Activated naive CD8-positive, alpha-beta T cell (primary cell): ENCODE measurements around the gene PRSS56.

Experiments used
- H3K27ac Mint-ChIP-seq: one replicate; pipeline ENCODE4 v1.8.0; 2021; ENCODE audit warnings: mixed read lengths
- H3K27me3 Mint-ChIP-seq: one replicate; pipeline ENCODE4 v1.8.0; 2021; ENCODE audit warnings: mixed read lengths
- H3K36me3 Mint-ChIP-seq: one replicate; pipeline ENCODE4 v1.8.0; 2021; ENCODE audit warnings: mixed read lengths
- H3K4me1 Mint-ChIP-seq: one replicate; pipeline ENCODE4 v1.8.0; 2021; ENCODE audit warnings: low read depth, mixed read lengths
- H3K4me3 Mint-ChIP-seq: one replicate; pipeline ENCODE4 v1.8.0; 2021; ENCODE audit warnings: mild to moderate bottlenecking, mixed read lengths
- H3K9me3 Mint-ChIP-seq: one replicate; pipeline ENCODE4 v1.8.0; 2021; ENCODE audit warnings: low read depth, mixed read lengths

PRSS56 gene

GRCh38 chr2:232492236-232492848 lies 27.8 kb upstream of the PRSS56 start:
- Mint-ChIP-seq H3K4me1 (peaks cover 3% of the 10 kb centered on the region), H3K4me3 (no peak overlapping the region), H3K36me3 (no peaks in the 10 kb centered on the region), H3K27ac (no peak overlapping the region), H3K9me3 (no peaks in the 10 kb centered on the region), H3K27me3 (peaks cover 7% of the 10 kb centered on the region)

DNA sequence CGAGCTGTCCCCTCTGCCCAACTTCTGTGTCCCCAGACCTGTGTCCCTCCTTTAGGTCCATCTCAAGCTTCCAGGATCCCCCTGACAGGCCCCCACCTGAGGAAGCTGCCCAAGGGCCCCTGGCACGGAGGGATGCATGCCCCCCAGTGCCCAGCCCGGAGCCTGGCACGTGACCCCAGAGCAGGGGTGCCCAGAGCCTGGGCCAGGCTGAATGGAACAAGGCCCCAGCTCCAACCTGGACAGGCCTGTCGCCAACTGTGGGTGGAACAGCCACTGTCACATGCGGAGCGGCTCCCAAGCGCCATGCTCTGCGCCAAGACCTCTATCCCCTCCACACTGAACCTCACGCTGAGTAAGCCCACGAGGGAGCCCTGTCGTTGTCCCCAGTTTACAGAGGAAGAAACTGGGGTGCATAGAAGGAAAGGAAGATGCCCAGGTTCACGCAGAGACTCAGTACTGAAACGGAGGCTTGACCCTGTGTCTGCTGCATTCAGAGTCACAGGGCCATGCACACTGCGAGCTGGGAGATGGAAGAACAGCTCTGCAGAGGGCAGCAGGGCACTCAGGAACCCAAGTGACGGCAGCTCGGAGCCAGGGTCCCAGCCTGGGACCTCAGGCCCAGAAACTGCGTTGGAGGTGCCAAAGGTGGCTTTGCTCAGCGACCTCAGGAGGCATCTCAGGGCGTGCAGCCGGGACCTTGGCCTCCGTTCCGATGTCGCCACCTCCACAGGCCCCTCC lies 27.1 kb upstream of the PRSS56 start:
- Mint-ChIP-seq H3K4me3 (no peak overlapping the region), H3K27me3 (peaks cover 7% of the 10 kb centered on the region), H3K27ac (no peak overlapping the region), H3K4me1 (peaks cover 3% of the 10 kb centered on the region), H3K9me3 (no peaks in the 10 kb centered on the region), H3K36me3 (no peaks in the 10 kb centered on the region)

DNA sequence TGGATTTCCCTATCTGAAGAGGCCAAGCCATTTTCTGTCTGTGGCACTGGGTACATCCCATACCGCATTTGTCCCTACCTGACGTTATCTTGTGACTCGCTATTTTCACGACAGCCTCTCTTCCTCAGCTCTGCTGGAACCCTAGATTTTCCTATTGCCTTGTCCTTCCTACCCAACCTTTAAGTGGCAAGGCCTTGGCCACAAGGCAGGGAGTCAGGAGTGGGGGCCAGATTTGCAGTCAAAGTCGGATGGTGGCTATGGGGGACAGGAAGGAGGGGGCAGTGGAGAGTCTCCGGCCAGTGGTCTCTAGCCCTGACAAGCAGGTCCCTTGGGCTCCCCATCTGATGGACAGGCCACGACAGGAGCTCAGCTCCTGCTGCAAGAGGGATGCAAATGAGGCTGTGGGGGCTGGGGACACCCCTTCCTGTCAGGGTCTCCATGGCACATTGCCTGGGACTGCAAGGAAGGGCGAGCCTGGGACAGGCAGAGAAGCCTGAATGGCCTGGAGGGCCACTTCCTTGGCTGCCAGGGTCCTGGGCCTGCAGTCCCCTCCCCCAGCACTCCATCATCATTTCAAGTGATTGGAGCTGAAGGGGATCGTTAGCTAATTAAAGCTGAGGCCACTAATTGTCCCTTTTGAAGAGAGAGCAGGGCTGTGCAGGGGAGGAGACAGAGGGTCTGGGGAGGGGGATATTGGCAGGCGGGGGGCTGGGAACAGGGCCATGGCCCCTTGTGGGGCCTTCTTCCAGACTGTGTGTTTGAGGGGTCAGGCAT lies 26.3 kb upstream of the PRSS56 start:
- no peaks in the 10 kb centered on the region for H3K36me3 Mint-ChIP-seq
- H3K4me1 Mint-ChIP-seq, result no peaks in the 10 kb centered on the region
- peaks cover 4% of the 10 kb centered on the region for H3K27me3 Mint-ChIP-seq
- no peaks in the 10 kb centered on the region for H3K9me3 Mint-ChIP-seq
- no peak overlapping the region for H3K4me3 Mint-ChIP-seq
- H3K27ac Mint-ChIP-seq, result no peak overlapping the region

DNA sequence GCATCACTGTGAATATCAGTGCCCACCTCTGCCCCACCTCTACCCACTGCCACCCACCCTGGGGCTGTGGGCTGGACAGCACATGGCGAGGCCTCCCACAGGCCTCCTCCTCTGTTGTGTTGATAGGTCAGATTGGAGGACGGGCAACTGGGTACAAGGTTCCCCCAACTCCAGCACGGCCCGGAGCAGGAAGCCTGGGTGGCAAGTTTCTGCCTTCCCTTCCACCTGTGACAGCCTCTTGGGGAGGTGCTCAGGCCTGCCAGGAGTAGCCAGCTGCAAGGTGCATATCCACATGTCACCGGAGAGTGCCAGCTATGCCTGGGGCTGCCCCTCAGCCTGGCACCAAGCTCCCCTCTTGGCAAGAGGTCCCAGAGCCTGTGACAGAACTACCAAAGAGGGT lies 25.6 kb upstream of the PRSS56 start:
- no peaks in the 10 kb centered on the region for H3K4me1 Mint-ChIP-seq
- no peak overlapping the region for H3K27ac Mint-ChIP-seq
- no peaks in the 10 kb centered on the region for H3K36me3 Mint-ChIP-seq
- no peak overlapping the region for H3K4me3 Mint-ChIP-seq
- no peaks in the 10 kb centered on the region for H3K27me3 Mint-ChIP-seq
- H3K9me3 Mint-ChIP-seq, result no peaks in the 10 kb centered on the region

- H3K36me3 Mint-ChIP-seq, result no peaks in the 10 kb centered on the region
- H3K27ac Mint-ChIP-seq, result no peak overlapping the region
- no peak overlapping the region for H3K4me3 Mint-ChIP-seq
- no peaks in the 10 kb centered on the region for H3K9me3 Mint-ChIP-seq
- no peaks in the 10 kb centered on the region for H3K4me1 Mint-ChIP-seq
- no peaks in the 10 kb centered on the region for H3K27me3 Mint-ChIP-seq
These were observed 24.9 kb upstream of the PRSS56 start for GRCh38 chr2:232495292-232495691.

GRCh38 chr2:232496501-232497270 lies 23.5 kb upstream of the PRSS56 start:
- H3K36me3 Mint-ChIP-seq, result no peaks in the 10 kb centered on the region
- no peak overlapping the region for H3K27ac Mint-ChIP-seq
- no peaks in the 10 kb centered on the region for H3K9me3 Mint-ChIP-seq
- H3K4me3 Mint-ChIP-seq, result no peak overlapping the region
- H3K27me3 Mint-ChIP-seq, result no peaks in the 10 kb centered on the region
- no peaks in the 10 kb centered on the region for H3K4me1 Mint-ChIP-seq

- H3K27ac Mint-ChIP-seq, result no peak overlapping the region
These were observed 22.8 kb upstream of the PRSS56 start for GRCh38 chr2:232497348-232497747.

DNA sequence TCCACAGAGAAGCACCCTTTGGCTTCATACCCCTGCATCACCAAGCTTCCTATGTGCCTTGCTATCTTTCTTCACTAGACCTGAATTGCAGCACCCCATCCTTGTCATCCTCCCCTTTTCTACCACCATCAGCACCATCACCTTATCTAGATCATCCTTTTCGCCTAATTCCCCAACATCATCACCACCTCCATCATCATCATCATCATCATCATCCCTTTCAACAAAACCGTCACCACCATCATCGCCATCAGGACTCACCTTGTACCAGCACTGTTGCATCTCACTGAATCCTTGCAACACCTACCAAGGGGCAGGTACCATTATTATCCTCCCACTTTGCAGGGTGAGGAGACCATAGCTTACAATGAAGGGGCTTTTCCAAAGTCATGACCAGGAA lies 21.7 kb upstream of the PRSS56 start:
- H3K36me3 Mint-ChIP-seq, result no peaks in the 10 kb centered on the region
- no peak overlapping the region for H3K4me3 Mint-ChIP-seq
- H3K4me1 Mint-ChIP-seq, result peaks cover 4% of the 10 kb centered on the region
- H3K27ac Mint-ChIP-seq, result no peak overlapping the region
- no peaks in the 10 kb centered on the region for H3K9me3 Mint-ChIP-seq
- peaks cover 4% of the 10 kb centered on the region for H3K27me3 Mint-ChIP-seq

More at GRCh38 chr2:232497348-232497747, 22.8 kb upstream of the PRSS56 start:
- Mint-ChIP-seq H3K36me3 (no peaks in the 10 kb centered on the region), H3K9me3 (no peaks in the 10 kb centered on the region), H3K4me1 (peaks cover 1% of the 10 kb centered on the region), H3K27me3 (peaks cover 1% of the 10 kb centered on the region), H3K4me3 (no peak overlapping the region)

DNA sequence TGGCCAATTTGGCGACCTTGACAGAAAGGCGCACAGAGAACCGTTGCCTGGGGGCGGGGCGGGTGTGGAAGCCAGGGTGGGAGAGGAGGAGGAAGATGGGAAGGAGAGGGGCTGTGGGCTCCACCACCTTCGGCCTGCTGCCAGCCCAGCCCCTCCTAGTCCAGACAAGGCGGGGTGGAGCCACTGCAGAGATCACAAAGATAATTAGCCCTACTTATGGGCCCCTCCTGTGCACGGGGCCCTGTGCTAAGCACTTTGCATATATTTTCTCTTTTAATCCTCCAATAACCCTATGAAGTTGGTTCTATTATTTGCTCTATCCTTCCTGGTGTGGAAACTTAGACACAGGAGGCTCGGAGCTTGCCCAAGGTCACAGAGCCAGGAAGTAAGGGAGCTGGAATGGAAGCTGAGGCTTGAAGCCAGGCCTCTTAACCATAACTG lies 18.8 kb upstream of the PRSS56 start:
- no peaks in the 10 kb centered on the region for H3K36me3 Mint-ChIP-seq
- H3K4me1 Mint-ChIP-seq, result peaks cover 4% of the 10 kb centered on the region
- peaks cover 7% of the 10 kb centered on the region for H3K27me3 Mint-ChIP-seq
- no peaks in the 10 kb centered on the region for H3K9me3 Mint-ChIP-seq
- no peak overlapping the region for H3K4me3 Mint-ChIP-seq
- H3K27ac Mint-ChIP-seq, result no peak overlapping the region

GRCh38 chr2:232501794-232502390 lies 18.3 kb upstream of the PRSS56 start:
- no peak overlapping the region for H3K27ac Mint-ChIP-seq
- no peaks in the 10 kb centered on the region for H3K9me3 Mint-ChIP-seq
- peaks cover 7% of the 10 kb centered on the region for H3K27me3 Mint-ChIP-seq
- peaks cover 4% of the 10 kb centered on the region for H3K4me1 Mint-ChIP-seq
- H3K4me3 Mint-ChIP-seq, result no peak overlapping the region
- no peaks in the 10 kb centered on the region for H3K36me3 Mint-ChIP-seq

DNA sequence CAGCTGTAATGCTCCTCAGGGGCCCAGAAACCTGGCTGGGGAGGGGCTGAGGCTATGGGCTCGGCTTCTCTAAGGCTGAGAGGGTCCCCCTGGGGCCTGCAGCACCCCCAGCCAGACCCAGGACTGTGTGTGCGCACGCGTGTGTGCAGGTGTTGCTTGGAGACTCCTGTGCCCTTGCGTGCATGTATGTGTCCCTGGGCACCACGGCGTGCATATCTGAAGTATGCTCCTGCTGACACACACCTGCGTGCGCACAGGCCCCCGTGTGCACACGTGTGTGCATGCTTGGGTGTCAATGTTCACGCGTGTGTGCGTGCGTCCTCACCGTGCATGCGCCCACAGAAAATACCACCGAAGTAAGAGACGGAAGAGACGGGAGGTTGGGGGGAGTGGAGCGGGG lies 17.7 kb upstream of the PRSS56 start:
- peak overlapping the region; percentile 86 for H3K4me3 Mint-ChIP-seq
- H3K9me3 Mint-ChIP-seq, result no peaks in the 10 kb centered on the region

DNA sequence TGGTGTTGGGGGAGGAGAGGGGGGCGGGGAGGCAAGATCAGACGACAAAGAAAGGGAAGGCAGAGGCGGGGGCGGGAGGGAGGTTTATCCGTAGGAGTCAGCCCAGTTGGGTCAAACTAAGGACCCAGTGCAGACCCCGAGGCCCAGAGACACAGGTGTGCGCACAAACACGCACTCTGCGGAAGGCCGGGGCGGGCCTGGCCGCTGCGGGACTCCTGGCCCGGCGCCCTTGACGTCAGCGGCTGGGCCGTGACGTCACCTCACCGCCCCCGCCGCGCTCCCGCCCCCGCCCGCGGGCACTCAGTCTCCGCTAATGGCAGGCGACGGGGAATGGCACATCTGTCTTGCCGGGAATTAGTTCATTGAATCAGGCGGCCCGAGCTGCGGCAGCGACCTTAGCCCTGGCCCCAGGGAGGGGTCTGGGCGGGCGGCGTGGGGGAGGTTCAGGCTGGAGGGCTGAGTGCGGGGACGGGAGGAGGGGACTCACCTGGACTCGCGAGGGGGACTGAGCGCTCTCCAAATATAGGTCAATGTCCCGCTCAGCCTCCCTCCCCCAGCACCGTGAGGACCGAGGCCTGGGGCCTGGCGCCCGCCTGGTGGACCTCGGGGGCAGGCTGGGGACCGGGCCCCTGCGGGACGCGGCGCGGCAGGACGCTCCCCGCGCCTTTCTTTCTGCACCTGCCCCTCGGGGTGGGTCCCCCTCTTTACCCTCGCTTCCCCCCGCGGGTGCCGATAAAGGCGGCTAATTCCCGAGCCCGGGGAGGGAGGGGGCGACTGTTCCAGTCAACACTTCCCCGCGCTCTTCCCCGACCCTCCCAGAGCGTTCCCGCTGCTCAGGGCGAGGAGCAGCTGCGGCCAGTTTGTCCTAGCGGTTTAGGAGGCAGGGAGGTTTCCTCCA lies 17.0 kb upstream of the PRSS56 start:
- H3K27ac Mint-ChIP-seq, result no peak overlapping the region
- no peaks in the 10 kb centered on the region for H3K9me3 Mint-ChIP-seq
- peak overlapping the region; percentile 72 for H3K4me3 Mint-ChIP-seq
- H3K27me3 Mint-ChIP-seq, result peaks cover 7% of the 10 kb centered on the region
- H3K36me3 Mint-ChIP-seq, result no peaks in the 10 kb centered on the region
- peaks cover 4% of the 10 kb centered on the region for H3K4me1 Mint-ChIP-seq

More for the DNA sequence above, 17.7 kb upstream of the PRSS56 start:
- H3K4me1 Mint-ChIP-seq, result peaks cover 4% of the 10 kb centered on the region
- H3K27ac Mint-ChIP-seq, result peak overlapping the region; percentile 81
- peaks cover 7% of the 10 kb centered on the region for H3K27me3 Mint-ChIP-seq
- no peaks in the 10 kb centered on the region for H3K36me3 Mint-ChIP-seq

DNA sequence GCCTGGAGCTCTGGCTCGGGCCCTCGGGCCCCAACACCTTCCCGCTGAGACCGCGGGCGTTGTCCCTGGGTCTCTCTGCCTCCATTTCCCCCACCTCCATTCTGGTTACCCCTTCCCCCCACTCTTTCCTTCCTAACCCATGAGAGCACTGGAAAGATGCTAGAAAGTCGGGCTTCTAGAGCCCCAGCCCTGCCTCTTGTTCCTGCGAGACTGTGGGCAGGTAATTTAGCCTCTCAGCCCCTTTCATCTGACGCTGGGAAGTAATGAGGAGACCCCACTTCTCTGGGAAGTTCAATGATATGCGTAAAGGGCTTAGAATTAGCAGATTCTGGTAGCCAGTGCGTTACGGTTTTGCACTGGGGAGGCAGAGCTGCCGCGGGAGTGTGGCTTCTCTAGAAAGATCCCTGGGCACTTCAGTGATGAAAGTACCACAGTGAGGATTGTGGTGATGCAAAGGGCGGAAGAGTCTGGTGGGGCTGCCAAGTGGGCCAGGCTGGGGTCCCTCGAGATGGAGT lies 16.3 kb upstream of the PRSS56 start:
- Mint-ChIP-seq H3K27me3 (peaks cover 7% of the 10 kb centered on the region), H3K4me3 (peak overlapping the region; percentile 72), H3K9me3 (no peaks in the 10 kb centered on the region), H3K36me3 (no peaks in the 10 kb centered on the region), H3K4me1 (peaks cover 4% of the 10 kb centered on the region), H3K27ac (no peak overlapping the region)
